HCT116 (cell line): ENCODE results near the gene EVC2. TPM values are rescaled to one million over a fixed set of nuclear protein-coding genes. Genes with fewer than 3 reads are reported as not detected.

Source experiments
- ATAC-seq: fragments of 200-7000 bp; cut with Tn5 transposase; 2 replicates; pipeline ENCODE4 v1.9.1; 2020; ENCODE audit warnings: mild to moderate bottlenecking, moderate library complexity
- BruUV-seq: library from RNA; stranded (reverse); fragments of 400-500 nt; replicated peaks from 2 replicates; lab custom pipeline; 2021; lab: Mats Ljungman, UMichigan
- CTCF ChIA-PET: fragments of 300-600 bp; sonication (Branson Sonifier 250); formaldehyde crosslinking; loops from one replicate; lab custom pipeline; 2021; ENCODE audit warnings: antibody characterized with exemption; lab: Charles Lee
- POLR2A ChIA-PET: fragments of 300-600, 350-600 bp; sonication (Branson Sonifier 250); formaldehyde crosslinking; loops from one replicate; lab custom pipeline; 2021; ENCODE audit warnings: antibody characterized with exemption; lab: Charles Lee
- RAD21 ChIA-PET, 2 experiments: fragments of 300-600 bp; sonication (Branson Sonifier 250); formaldehyde crosslinking; loops; one replicate each; lab custom pipeline; 2023; ENCODE audit warnings: low total read pairs in 2 of 2; ENCODE audit not compliant: uncharacterized antibody in 2 of 2, unreplicated experiment in 2 of 2, low non-redundant PET in 1 of 2; lab: Charles Lee
- DNase-seq: peaks from one replicate; pipeline ENCODE4 v3.0.0-alpha.2; 2010; ENCODE audit warnings: low read depth, low spot score
- H2AFZ ChIP-seq: fragments of 200-600 bp; shearing (Covaris generic), sonication (generic); 2 replicates; pipeline ENCODE4 v1.6.1; 2017; ENCODE audit warnings: low read depth, mixed run types, mixed read lengths, antibody characterized with exemption, low read length; ENCODE audit not compliant: poor library complexity, severe bottlenecking
- H3K27ac ChIP-seq: 2 replicates; pipeline ENCODE4 v1.5.1; 2012; ENCODE audit warnings: low read depth, low read length
- H3K27me3 ChIP-seq: fragments of 200-600 bp; sonication (generic); 2 replicates; pipeline ENCODE4 v1.6.1; 2016; ENCODE audit warnings: mixed run types, low read length, mixed read lengths; ENCODE audit not compliant: insufficient read depth
- H3K36me3 ChIP-seq, 2 experiments: fragments of 200-500 bp in 1 of 2; fragments of 200-600 bp in 1 of 2; sonication (Bioruptor generic) in 1 of 2; sonication (generic) in 1 of 2; 2 replicates each; pipeline versions ENCODE4 v1.5.1 to v1.6.1; 2014 to 2016; ENCODE audit warnings: low read length in 2 of 2, inconsistent platforms in 1 of 2, mixed read lengths in 1 of 2, mixed run types in 1 of 2; ENCODE audit not compliant: insufficient read depth in 2 of 2, control insufficient read depth in 1 of 2
- H3K4me1 ChIP-seq, 2 experiments: fragments of 200-600 bp in 1 of 2; sonication (generic) in 1 of 2; 2 replicates each; pipeline versions ENCODE4 v1.5.1 to v1.6.1; 2012 to 2017; ENCODE audit warnings: low read length in 2 of 2, inconsistent platforms in 1 of 2, mild to moderate bottlenecking in 1 of 2, mixed read lengths in 1 of 2, mixed run types in 1 of 2, moderate library complexity in 1 of 2; ENCODE audit not compliant: insufficient read depth in 2 of 2, control insufficient read depth in 1 of 2
- H3K4me2 ChIP-seq: fragments of 200-600 bp; sonication (generic); 2 replicates; pipeline ENCODE4 v1.6.1; 2017; ENCODE audit warnings: mixed run types, low read length, mixed read lengths
- H3K4me3 ChIP-seq, 2 experiments: fragments of 200-600 bp in 1 of 2; sonication (generic) in 1 of 2; replicated peaks in 1 of 2; 2 replicates each; pipeline ENCODE4 v1.5.1; 2011 to 2016; ENCODE audit warnings: low read length in 2 of 2, control low read depth in 1 of 2, low read depth in 1 of 2, mild to moderate bottlenecking in 1 of 2, mixed read lengths in 1 of 2, mixed run types in 1 of 2
- H3K79me2 ChIP-seq: fragments of 200-600 bp; sonication (generic); 2 replicates; pipeline ENCODE4 v1.6.1; 2017; ENCODE audit warnings: mild to moderate bottlenecking, mixed run types, low read length, moderate library complexity, mixed read lengths; ENCODE audit not compliant: insufficient read depth
- H3K9ac ChIP-seq: fragments of 200-600 bp; sonication (generic); 2 replicates; pipeline ENCODE4 v1.6.1; 2016; ENCODE audit warnings: low read length, mixed read lengths
- H3K9me2 ChIP-seq: fragments of 200-600 bp; sonication (generic), shearing (Covaris generic); 2 replicates; pipeline ENCODE4 v1.6.1; 2017; ENCODE audit warnings: mixed run types, mild to moderate bottlenecking, moderate library complexity; ENCODE audit not compliant: insufficient read depth
- H3K9me3 ChIP-seq, 2 experiments: fragments of 200-500 bp in 1 of 2; fragments of 200-600 bp in 1 of 2; sonication (Bioruptor generic) in 1 of 2; sonication (generic) in 1 of 2; 2 replicates each; pipeline ENCODE4 v1.6.1; 2014 to 2017; ENCODE audit warnings: low read length in 2 of 2, mixed read lengths in 2 of 2, inconsistent platforms in 1 of 2, low read depth in 1 of 2, mild to moderate bottlenecking in 1 of 2, mixed run types in 1 of 2, moderate library complexity in 1 of 2; ENCODE audit not compliant: control insufficient read depth in 1 of 2, insufficient read depth in 1 of 2
- H4K20me1 ChIP-seq: fragments of 200-600 bp; sonication (generic), shearing (Covaris generic); 2 replicates; pipeline ENCODE4 v1.6.1; 2017; ENCODE audit warnings: mixed run types, mild to moderate bottlenecking, moderate library complexity; ENCODE audit not compliant: insufficient read depth
- CBX3 ChIP-seq: IDR thresholded peaks from 2 replicates; pipeline ENCODE4 v1.6.1; 2012; ENCODE audit warnings: low read depth
- CEBPB ChIP-seq: IDR thresholded peaks from 2 replicates; pipeline ENCODE4 v1.6.1; 2012; ENCODE audit warnings: low read depth
- FOSL1 ChIP-seq: IDR thresholded peaks from 2 replicates; pipeline ENCODE4 v1.6.1; 2012; ENCODE audit warnings: low read depth
- POLR2A ChIP-seq: IDR thresholded peaks from 2 replicates; pipeline ENCODE4 v1.7.0; 2011; ENCODE audit warnings: borderline replicate concordance; ENCODE audit not compliant: insufficient read depth, insufficient read length; ENCODE audit errors: extremely low read depth
- SIN3A ChIP-seq: IDR thresholded peaks from 2 replicates; pipeline ENCODE4 v1.6.1; 2012; ENCODE audit warnings: low read depth
- YY1 ChIP-seq: IDR thresholded peaks from 2 replicates; pipeline ENCODE4 v1.6.1; 2011; ENCODE audit warnings: low read length, low read depth, moderate library complexity, mild to moderate bottlenecking; ENCODE audit not compliant: insufficient replicate concordance; ENCODE audit errors: extremely low read depth
- ZNF274 ChIP-seq: fragments of 200-500 bp; sonication (Bioruptor generic); IDR thresholded peaks from 2 replicates; pipeline ENCODE4 v1.6.1; 2014; ENCODE audit warnings: mild to moderate bottlenecking, low read depth, low read length, inconsistent platforms
- intact Hi-C: fragments of 100-400 bp; cut with micrococcal nuclease; formaldehyde crosslinking; loops from 2 replicates; pipeline ENCODE4 v1.10.0; 2022
- total RNA-seq: library from RNA; stranded (reverse); gene quantifications from one replicate; pipeline ENCODE4 v1.2.1, GENCODE V29; 2021; ENCODE audit not compliant: unreplicated experiment
- TF ChIP-seq, protein P1 (sequence below): IDR thresholded peaks from 2 replicates; pipeline ENCODE4 v1.6.1; 2012
- TF ChIP-seq, protein P2 (sequence below), 3 experiments: fragments of 200-600 bp in 1 of 3; sonication (generic) in 1 of 3; IDR thresholded peaks in 2 of 3; conservative IDR thresholded peaks in 1 of 3; 2 replicates each; pipeline ENCODE4 v1.5.1; 2012 to 2017; ENCODE audit warnings: low read depth in 2 of 3, low read length in 2 of 3, antibody characterized with exemption in 1 of 3, borderline replicate concordance in 1 of 3, control low read depth in 1 of 3, mild to moderate bottlenecking in 1 of 3, mixed read lengths in 1 of 3, mixed run types in 1 of 3, moderate library complexity in 1 of 3; ENCODE audit not compliant: insufficient read depth in 1 of 3
- TF ChIP-seq, protein P3 (sequence below): IDR thresholded peaks from 2 replicates; pipeline ENCODE4 v1.6.1; 2012
- TF ChIP-seq, protein P4 (sequence below): IDR thresholded peaks from 2 replicates; pipeline ENCODE4 v1.6.1; 2012; ENCODE audit warnings: low read depth

The EVC2 gene
- total RNA-seq, 1 experiment from 2014 or later = not detected

DNA sequence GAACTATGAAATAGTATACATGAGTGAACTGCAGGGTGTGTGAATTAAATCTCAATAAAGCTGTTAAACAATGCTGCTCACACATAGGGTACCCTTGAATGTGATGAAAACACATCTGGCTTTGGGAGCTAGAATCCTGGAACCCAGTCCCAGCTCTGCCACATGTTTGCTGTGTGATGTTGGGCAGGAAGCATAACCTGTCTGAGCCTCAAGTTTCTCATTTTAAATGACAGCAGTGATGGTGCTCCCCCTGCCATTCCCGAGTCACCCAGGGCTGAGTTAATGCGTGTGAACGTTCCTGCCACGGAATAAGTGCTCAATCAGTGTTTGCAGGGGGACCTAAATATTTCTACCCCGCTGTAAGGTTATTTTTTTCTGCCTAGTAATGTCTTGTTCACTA lies 13.6 kb upstream of the EVC2 start (continued):
- TF ChIP-seq, protein P1, sequence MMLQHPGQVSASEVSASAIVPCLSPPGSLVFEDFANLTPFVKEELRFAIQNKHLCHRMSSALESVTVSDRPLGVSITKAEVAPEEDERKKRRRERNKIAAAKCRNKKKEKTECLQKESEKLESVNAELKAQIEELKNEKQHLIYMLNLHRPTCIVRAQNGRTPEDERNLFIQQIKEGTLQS = no peak

DNA sequence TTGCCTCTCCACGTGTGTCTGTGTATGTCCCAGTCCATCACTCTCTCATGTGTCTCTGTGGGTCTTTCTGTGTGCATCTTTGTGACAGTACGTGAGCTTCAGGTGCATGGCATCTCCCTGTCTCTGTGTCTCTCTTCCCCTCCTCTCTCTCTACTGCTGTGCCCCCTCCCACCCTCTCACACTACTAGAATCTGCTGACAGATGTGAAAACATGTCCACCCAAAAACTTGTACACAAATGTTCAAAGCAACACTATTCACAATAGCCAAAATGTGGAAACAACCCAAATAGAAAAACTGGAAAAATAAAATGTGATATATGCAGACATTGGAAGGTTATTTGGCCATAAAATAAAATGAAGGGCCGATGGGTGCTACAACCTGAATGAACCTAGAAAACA lies 12.6 kb upstream of the EVC2 start:
- Histone ChIP-seq H3K9me2 (no peaks in the 10 kb centered on the region), H3K27me3 (peaks cover 55% of the 10 kb centered on the region), H3K9me3 (no peaks in the 10 kb centered on the region), H3K36me3 (no peaks in the 10 kb centered on the region), H2AFZ (no peak overlapping the region), H3K4me1 (no peaks in the 10 kb centered on the region), H3K4me3 (no peak overlapping the region), H4K20me1 (no peaks in the 10 kb centered on the region), H3K27ac (no peak overlapping the region), H3K9ac (no peak overlapping the region), H3K4me2 (no peak overlapping the region), H3K79me2 (no peaks in the 10 kb centered on the region)
- TF ChIP-seq FOSL1 = no peak
- TF ChIP-seq, protein P2, sequence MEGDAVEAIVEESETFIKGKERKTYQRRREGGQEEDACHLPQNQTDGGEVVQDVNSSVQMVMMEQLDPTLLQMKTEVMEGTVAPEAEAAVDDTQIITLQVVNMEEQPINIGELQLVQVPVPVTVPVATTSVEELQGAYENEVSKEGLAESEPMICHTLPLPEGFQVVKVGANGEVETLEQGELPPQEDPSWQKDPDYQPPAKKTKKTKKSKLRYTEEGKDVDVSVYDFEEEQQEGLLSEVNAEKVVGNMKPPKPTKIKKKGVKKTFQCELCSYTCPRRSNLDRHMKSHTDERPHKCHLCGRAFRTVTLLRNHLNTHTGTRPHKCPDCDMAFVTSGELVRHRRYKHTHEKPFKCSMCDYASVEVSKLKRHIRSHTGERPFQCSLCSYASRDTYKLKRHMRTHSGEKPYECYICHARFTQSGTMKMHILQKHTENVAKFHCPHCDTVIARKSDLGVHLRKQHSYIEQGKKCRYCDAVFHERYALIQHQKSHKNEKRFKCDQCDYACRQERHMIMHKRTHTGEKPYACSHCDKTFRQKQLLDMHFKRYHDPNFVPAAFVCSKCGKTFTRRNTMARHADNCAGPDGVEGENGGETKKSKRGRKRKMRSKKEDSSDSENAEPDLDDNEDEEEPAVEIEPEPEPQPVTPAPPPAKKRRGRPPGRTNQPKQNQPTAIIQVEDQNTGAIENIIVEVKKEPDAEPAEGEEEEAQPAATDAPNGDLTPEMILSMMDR (IDR thresholded peaks at IDR 0.05 in 2 of 3, conservative IDR thresholded peaks at IDR 0.05 in 1 of 3; ENCODE audit: borderline replicate concordance in 1 of 3, insufficient read depth in 1 of 3, low read depth in 2 of 3, low read length in 2 of 3) = no peak
- TF ChIP-seq CBX3 = no peak
- no peak for TF ChIP-seq CEBPB
- no peak for TF ChIP-seq SIN3A
- TF ChIP-seq, protein P3, sequence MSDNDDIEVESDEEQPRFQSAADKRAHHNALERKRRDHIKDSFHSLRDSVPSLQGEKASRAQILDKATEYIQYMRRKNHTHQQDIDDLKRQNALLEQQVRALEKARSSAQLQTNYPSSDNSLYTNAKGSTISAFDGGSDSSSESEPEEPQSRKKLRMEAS = no peak
- no peak for TF ChIP-seq YY1
- TF ChIP-seq, protein P4, sequence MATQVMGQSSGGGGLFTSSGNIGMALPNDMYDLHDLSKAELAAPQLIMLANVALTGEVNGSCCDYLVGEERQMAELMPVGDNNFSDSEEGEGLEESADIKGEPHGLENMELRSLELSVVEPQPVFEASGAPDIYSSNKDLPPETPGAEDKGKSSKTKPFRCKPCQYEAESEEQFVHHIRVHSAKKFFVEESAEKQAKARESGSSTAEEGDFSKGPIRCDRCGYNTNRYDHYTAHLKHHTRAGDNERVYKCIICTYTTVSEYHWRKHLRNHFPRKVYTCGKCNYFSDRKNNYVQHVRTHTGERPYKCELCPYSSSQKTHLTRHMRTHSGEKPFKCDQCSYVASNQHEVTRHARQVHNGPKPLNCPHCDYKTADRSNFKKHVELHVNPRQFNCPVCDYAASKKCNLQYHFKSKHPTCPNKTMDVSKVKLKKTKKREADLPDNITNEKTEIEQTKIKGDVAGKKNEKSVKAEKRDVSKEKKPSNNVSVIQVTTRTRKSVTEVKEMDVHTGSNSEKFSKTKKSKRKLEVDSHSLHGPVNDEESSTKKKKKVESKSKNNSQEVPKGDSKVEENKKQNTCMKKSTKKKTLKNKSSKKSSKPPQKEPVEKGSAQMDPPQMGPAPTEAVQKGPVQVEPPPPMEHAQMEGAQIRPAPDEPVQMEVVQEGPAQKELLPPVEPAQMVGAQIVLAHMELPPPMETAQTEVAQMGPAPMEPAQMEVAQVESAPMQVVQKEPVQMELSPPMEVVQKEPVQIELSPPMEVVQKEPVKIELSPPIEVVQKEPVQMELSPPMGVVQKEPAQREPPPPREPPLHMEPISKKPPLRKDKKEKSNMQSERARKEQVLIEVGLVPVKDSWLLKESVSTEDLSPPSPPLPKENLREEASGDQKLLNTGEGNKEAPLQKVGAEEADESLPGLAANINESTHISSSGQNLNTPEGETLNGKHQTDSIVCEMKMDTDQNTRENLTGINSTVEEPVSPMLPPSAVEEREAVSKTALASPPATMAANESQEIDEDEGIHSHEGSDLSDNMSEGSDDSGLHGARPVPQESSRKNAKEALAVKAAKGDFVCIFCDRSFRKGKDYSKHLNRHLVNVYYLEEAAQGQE = no peak
- no peak for TF ChIP-seq ZNF274
- TF ChIP-seq POLR2A = no peak
- DNase-seq = no peak
- intact Hi-C loops = no loop called here
- POLR2A ChIA-PET = no interaction called here
- no peak for ATAC-seq
- CTCF ChIA-PET = no interaction called here
- no TSS peak for BruUV-seq
- RAD21 ChIA-PET = no interaction called here
